ENCODE data around the gene FADD.

- TF ChIP-seq, protein P1, sequence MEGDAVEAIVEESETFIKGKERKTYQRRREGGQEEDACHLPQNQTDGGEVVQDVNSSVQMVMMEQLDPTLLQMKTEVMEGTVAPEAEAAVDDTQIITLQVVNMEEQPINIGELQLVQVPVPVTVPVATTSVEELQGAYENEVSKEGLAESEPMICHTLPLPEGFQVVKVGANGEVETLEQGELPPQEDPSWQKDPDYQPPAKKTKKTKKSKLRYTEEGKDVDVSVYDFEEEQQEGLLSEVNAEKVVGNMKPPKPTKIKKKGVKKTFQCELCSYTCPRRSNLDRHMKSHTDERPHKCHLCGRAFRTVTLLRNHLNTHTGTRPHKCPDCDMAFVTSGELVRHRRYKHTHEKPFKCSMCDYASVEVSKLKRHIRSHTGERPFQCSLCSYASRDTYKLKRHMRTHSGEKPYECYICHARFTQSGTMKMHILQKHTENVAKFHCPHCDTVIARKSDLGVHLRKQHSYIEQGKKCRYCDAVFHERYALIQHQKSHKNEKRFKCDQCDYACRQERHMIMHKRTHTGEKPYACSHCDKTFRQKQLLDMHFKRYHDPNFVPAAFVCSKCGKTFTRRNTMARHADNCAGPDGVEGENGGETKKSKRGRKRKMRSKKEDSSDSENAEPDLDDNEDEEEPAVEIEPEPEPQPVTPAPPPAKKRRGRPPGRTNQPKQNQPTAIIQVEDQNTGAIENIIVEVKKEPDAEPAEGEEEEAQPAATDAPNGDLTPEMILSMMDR (conservative IDR thresholded peaks at IDR 0.05) = no peak
- no peak for TF ChIP-seq ZFX (IDR thresholded peaks at IDR 0.05)
These were observed 49.7 kb downstream of the FADD start for GRCh38 chr11:70252844-70253243.

All from C4-2B (cell line).